GM11168 (cell line): ENCODE data around the gene IRX2.

ENCODE experiments used
- in situ Hi-C: fragments of 300-500 bp; cut with MboI; formaldehyde crosslinking; loops from one replicate; pipeline ENCODE4 v1.12.0; 2022; ENCODE audit warnings: low sequenced_read_pairs; ENCODE audit not compliant: unreplicated experiment

IRX2 gene

GRCh38 chr5:2721385-2722138 lies 29.9 kb downstream of the IRX2 start:
- in situ Hi-C loops = no loop called here

GRCh38 chr5:2719332-2719731 lies 32.1 kb downstream of the IRX2 start:
- in situ Hi-C loops = no loop called here

- in situ Hi-C loops = no loop called here
Measured at GRCh38 chr5:2718115-2718514, 33.4 kb downstream of the IRX2 start.

GRCh38 chr5:2715856-2716255 lies 35.6 kb downstream of the IRX2 start:
- in situ Hi-C loops = no loop called here

GRCh38 chr5:2714805-2715204 lies 36.7 kb downstream of the IRX2 start:
- in situ Hi-C loops = no loop called here

GRCh38 chr5:2714026-2714425 lies 37.5 kb downstream of the IRX2 start:
- in situ Hi-C loops = no loop called here

GRCh38 chr5:2711446-2712425 lies 39.7 kb downstream of the IRX2 start:
- in situ Hi-C loops = no loop called here

GRCh38 chr5:2710910-2711309 lies 40.6 kb downstream of the IRX2 start:
- in situ Hi-C loops = no loop called here

- in situ Hi-C loops = no loop called here
Measured at GRCh38 chr5:2709976-2710689, 41.3 kb downstream of the IRX2 start.

GRCh38 chr5:2708751-2709150 lies 42.7 kb downstream of the IRX2 start:
- in situ Hi-C loops = no loop called here

GRCh38 chr5:2708132-2708531 lies 43.3 kb downstream of the IRX2 start:
- in situ Hi-C loops = no loop called here

GRCh38 chr5:2705861-2706260 lies 45.6 kb downstream of the IRX2 start:
- in situ Hi-C loops = no loop called here

- in situ Hi-C loops = no loop called here
Measured at GRCh38 chr5:2704806-2705645, 46.5 kb downstream of the IRX2 start.

GRCh38 chr5:2704111-2704510 lies 47.4 kb downstream of the IRX2 start:
- in situ Hi-C loops = no loop called here

GRCh38 chr5:2703615-2704014 lies 47.9 kb downstream of the IRX2 start:
- in situ Hi-C loops = no loop called here

GRCh38 chr5:2703041-2703440 lies 48.4 kb downstream of the IRX2 start:
- in situ Hi-C loops = no loop called here

GRCh38 chr5:2702096-2702879 lies 49.2 kb downstream of the IRX2 start:
- in situ Hi-C loops = no loop called here

- in situ Hi-C loops = no loop called here
Measured at GRCh38 chr5:2701592-2701991, 49.9 kb downstream of the IRX2 start.

GRCh38 chr5:2700876-2701275 lies 50.6 kb downstream of the IRX2 start:
- in situ Hi-C loops = no loop called here
